C1 segment of cervical spinal cord (tissue), 14 donors: ENCODE data around the gene KDM7A.

Source experiments
- DNase-seq, 14 donors: peaks; one replicate each; lab custom pipeline; 2025; lab: John Stamatoyannopoulos, UW

KDM7A gene

GRCh38 chr7:140084142-140084655 is 92.6 kb downstream of the KDM7A start:
- no peak for DNase-seq

- no peak for DNase-seq
These were observed 94.0 kb downstream of the KDM7A start for GRCh38 chr7:140082770-140083169.

GRCh38 chr7:140081774-140082425 is 94.9 kb downstream of the KDM7A start:
- no peak for DNase-seq

- no peak for DNase-seq
These were observed 95.9 kb downstream of the KDM7A start for GRCh38 chr7:140080919-140081318.

GRCh38 chr7:140079121-140079536 is 97.7 kb downstream of the KDM7A start:
- no peak for DNase-seq

- no peak for DNase-seq
These were observed 98.4 kb downstream of the KDM7A start for GRCh38 chr7:140078392-140078791.

- no peak for DNase-seq
These were observed 102.0 kb downstream of the KDM7A start for GRCh38 chr7:140074780-140075179.

- no peak for DNase-seq
These were observed 106.2 kb downstream of the KDM7A start for GRCh38 chr7:140070546-140070945.

GRCh38 chr7:140069298-140069949 is 107.4 kb downstream of the KDM7A start:
- DNase-seq = no peak

GRCh38 chr7:140068033-140068432 is 108.8 kb downstream of the KDM7A start:
- DNase-seq = no peak

- DNase-seq = no peak
These were observed 109.7 kb downstream of the KDM7A start for GRCh38 chr7:140067052-140067451.

GRCh38 chr7:140062528-140063299 is 114.1 kb downstream of the KDM7A start, which contains the start of gene PARP12:
Gene PARP12 (minus strand): TSS chr7:140062951. CDS start chr7:140062847, 104 bp downstream.
- peak in 11 of 14 donors; percentile 16 to 75 (median 51) for DNase-seq

GRCh38 chr7:140062118-140062527 is 114.7 kb downstream of the KDM7A start:
- DNase-seq = peak in 1 of 14 donors; percentile 43

- DNase-seq = no peak
These were observed 115.2 kb downstream of the KDM7A start for GRCh38 chr7:140061607-140061930.

GRCh38 chr7:140060788-140061606 is 115.8 kb downstream of the KDM7A start:
- no peak for DNase-seq

GRCh38 chr7:140060243-140060630 is 116.5 kb downstream of the KDM7A start:
- no peak for DNase-seq

GRCh38 chr7:140059273-140060242 is 117.2 kb downstream of the KDM7A start:
- DNase-seq = no peak

- no peak for DNase-seq
These were observed 118.3 kb downstream of the KDM7A start for GRCh38 chr7:140058517-140058916.

GRCh38 chr7:140057143-140057535 is 119.6 kb downstream of the KDM7A start:
- DNase-seq = no peak

GRCh38 chr7:140056431-140057142 is 120.2 kb downstream of the KDM7A start:
- no peak for DNase-seq
